GM10248 (cell line): ENCODE data around the gene KIAA1549.
"Not testable (repeated sequence)": the region's sequence is repeated elsewhere in the genome, so short reads cannot be mapped to it uniquely, and the experiment has no call there.

Experiments
- CTCF ChIA-PET: fragments of 300-600 bp; sonication (Branson Sonifier 250); formaldehyde crosslinking; extraction: SDS; loops from one replicate; lab custom pipeline; 2021; ENCODE audit warnings: antibody characterized with exemption; lab: Yijun Ruan, JAX
- POLR2A ChIA-PET: fragments of 350-650 bp; sonication (Branson Sonifier 250); formaldehyde crosslinking; extraction: SDS; loops from one replicate; lab custom pipeline; 2020; ENCODE audit warnings: antibody characterized with exemption; lab: Yijun Ruan, JAX
- DNase-seq: peaks from one replicate; pipeline ENCODE4 v3.0.0; 2012; ENCODE audit errors: extremely low spot score
- CTCF ChIP-seq: IDR thresholded peaks from 2 replicates; pipeline ENCODE4 v1.5.1; 2012; ENCODE audit warnings: mild to moderate bottlenecking, low read depth; ENCODE audit errors: extremely low read depth, missing control alignments, control extremely low read depth

Gene KIAA1549

DNA sequence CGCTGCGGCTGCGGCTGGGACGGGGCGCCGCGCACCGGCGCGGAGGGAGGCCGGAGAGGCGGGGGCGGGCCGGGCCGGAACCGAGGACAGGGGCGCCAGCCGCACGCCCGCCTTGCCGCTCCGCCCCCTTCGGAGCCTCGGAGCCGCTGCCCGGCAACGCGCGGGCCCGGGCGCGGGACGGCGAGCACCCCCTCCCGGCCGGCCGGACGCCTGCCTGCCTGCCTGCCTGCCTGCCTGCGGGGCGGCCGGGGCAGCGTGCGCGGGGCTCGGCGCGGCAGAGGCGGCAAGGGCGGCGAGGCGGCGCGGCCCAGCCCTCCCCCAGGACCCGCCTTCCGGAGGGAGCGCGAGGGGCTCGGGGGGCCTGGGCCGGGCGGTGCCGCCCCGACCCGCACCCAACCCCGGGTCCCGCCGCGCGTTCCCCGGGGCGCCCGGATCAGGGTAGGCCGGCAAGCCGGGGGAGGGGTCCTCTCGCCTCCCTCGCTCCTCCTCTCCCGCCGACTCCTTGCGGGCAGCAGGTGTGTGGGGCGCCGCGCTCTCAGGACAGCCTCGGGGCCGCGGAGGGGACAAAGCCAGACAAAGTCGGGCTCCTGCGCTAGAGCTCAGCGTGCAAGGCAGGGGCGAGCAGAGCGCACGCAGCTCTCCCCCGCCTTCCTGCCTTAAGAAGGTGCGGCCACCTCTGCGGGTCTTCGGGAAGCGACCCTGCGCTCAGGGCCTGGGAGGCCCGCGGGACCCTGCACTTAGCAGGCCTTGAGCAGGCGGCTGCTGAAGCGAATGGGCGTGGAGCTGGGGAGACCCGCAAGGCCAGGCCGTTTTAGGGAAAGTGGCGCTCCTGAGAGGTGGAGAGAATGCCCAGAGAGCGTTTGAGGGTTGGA lies at the start of gene KIAA1549:
TSS of gene KIAA1549 (minus strand) at position 58 of the 872 bp plus-strand sequence. CDS start 120 bp downstream, outside the sequence.
- peak; percentile 91 for DNase-seq
- peak; percentile 84 for TF ChIP-seq CTCF
- CTCF ChIA-PET = interaction anchor here (0.7 to 1.1 kb wide), 3 partner anchors 53 to 95 kb away, joined by 3 to 4 read pairs (median 4); no protein-coding TSS in a partner anchor
- POLR2A ChIA-PET = no interaction called here

- no peak for DNase-seq
- CTCF ChIA-PET = interaction anchor here (0.7 to 6.2 kb wide), 4 partner anchors 8 to 46 kb away, joined by 3 to 25 read pairs (median 4); no protein-coding TSS in a partner anchor
- POLR2A ChIA-PET = no interaction called here
- TF ChIP-seq CTCF = no peak
Observed at GRCh38 chr7:139029353-139029752, 48.2 kb upstream of the KIAA1549 start.

- no peak for TF ChIP-seq CTCF
- DNase-seq = no peak
- POLR2A ChIA-PET = no interaction called here
- CTCF ChIA-PET = interaction anchor here (1.1 to 2.2 kb wide), 4 partner anchors 8 to 49 kb away, joined by 3 to 15 read pairs (median 5); no protein-coding TSS in a partner anchor
Observed at GRCh38 chr7:139026551-139026950, 45.4 kb upstream of the KIAA1549 start.

DNA sequence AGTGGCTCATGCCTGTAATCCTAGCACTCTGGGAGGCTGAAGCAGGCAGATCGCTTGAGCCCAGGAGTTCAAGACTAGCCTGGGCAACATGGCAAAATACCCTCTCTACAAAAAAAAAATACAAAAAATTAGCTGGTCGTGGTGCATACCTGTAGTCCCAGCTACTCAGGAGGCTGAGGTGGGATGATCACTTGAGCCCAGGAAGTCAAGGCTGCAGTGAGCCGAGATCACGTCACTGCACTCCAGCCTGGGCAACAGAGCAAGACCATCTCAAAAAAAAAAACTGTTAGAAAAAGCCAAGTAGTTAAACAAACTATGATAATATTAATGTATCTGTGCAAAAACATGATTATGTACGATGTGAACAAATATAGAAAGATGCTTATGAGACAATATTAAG lies 44.7 kb upstream of the KIAA1549 start:
- POLR2A ChIA-PET, DNase-seq: not testable (repeated sequence)
- CTCF ChIA-PET = interaction anchor here (1.1 to 2.2 kb wide), 4 partner anchors 9 to 50 kb away, joined by 3 to 15 read pairs (median 4); no protein-coding TSS in a partner anchor

DNA sequence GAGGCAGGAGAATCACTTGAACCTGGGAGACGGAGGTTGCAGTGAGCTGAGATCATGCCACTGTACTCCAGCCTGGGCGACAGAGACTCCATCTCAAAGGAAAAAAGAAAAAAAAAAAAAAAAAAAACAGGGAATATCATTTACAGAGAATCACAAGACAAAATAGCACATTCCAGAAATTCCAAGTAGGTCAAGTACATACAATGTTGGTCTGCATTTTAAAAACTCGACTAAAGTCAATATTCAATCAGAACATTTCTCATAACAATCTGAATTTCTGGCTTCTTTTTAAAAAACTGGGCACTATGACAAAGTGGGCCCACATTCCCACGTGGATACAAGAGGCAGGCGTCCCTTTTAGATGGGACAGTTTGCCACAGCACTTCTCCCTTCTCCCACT lies 41.9 kb upstream of the KIAA1549 start:
- DNase-seq = no peak
- ChIA-PET POLR2A (no interaction called here), CTCF (interaction anchor here (1.0 to 2.1 kb wide), 4 partner anchors 9 to 52 kb away, joined by 3 to 9 read pairs (median 6); no protein-coding TSS in a partner anchor)

GRCh38 chr7:139022286-139022685 lies 41.1 kb upstream of the KIAA1549 start:
- no peak for DNase-seq
- no peak for TF ChIP-seq CTCF
- ChIA-PET POLR2A (no interaction called here), CTCF (interaction anchor here (1.5 to 2.5 kb wide), 3 partner anchors 8 to 53 kb away, joined by 3 to 9 read pairs (median 6); no protein-coding TSS in a partner anchor)

More for the DNA sequence above, 41.9 kb upstream of the KIAA1549 start:
- TF ChIP-seq CTCF = no peak
